ENCODE measurements around the gene MGAT5.

Gene MGAT5

GRCh38 chr2:134405611-134406081, 151.8 kb downstream of the MGAT5 start:
- no peak overlapping the region for H3K14ac ChIP-seq (ENCODE audit: low read length in 2 of 2)
- H3K9me3 ChIP-seq (ENCODE audit: control insufficient read depth, low read length) = no peaks in the 10 kb centered on the region
- no peak overlapping the region for H3K23ac ChIP-seq (ENCODE audit: low read length in 2 of 2)
- no peaks in the 10 kb centered on the region for H3K79me1 ChIP-seq (replicated peaks; ENCODE audit: low read length, poor library complexity, severe bottlenecking)
- no peak overlapping the region for H3K27ac ChIP-seq (ENCODE audit: low read length, poor library complexity, severe bottlenecking)
- WGBS = 46% methylated on average over 1 of the region's 3 CpGs
- no peak overlapping the region for H2BK5ac ChIP-seq (ENCODE audit: low read depth, low read length, poor library complexity, severe bottlenecking)
- peak overlapping the region in 1 of 2 experiments; percentile 35 for H3K4me3 ChIP-seq (ENCODE audit: insufficient read depth in 1 of 2, low read depth in 1 of 2, low read length in 2 of 2)
- no peak for DNase-seq
- H4K8ac ChIP-seq (ENCODE audit: low read length) = no peak overlapping the region
- peak overlapping the region; percentile 16 for H4K91ac ChIP-seq (ENCODE audit: low read length)
- no peak overlapping the region for H3K18ac ChIP-seq (ENCODE audit: low read depth in 1 of 2, low read length in 2 of 2)
- no peak overlapping the region for H2BK15ac ChIP-seq (ENCODE audit: low read depth, poor library complexity, severe bottlenecking)
- no peak overlapping the region for H2BK12ac ChIP-seq (ENCODE audit: low read length in 2 of 2)
- no peak overlapping the region for H2AK5ac ChIP-seq (ENCODE audit: low read length, severe bottlenecking)
- H3K27me3 ChIP-seq (ENCODE audit: control insufficient read depth in 1 of 2, insufficient read depth in 1 of 2, low read length in 2 of 2) = no peaks in the 10 kb centered on the region
- H3K4me2 ChIP-seq (ENCODE audit: low read length, poor library complexity, severe bottlenecking) = no peak overlapping the region
- peak overlapping the region in 1 of 2 experiments; percentile 73 for H3K4ac ChIP-seq (ENCODE audit: low read depth in 1 of 2, low read length in 2 of 2)
- peak overlapping the region; percentile 11 for H3K9ac ChIP-seq (ENCODE audit: low read length)
- H3K4me1 ChIP-seq (ENCODE audit: control insufficient read depth, insufficient read depth, low read depth, low read length) = peaks cover 5% of the 10 kb centered on the region
- H3K36me3 ChIP-seq (ENCODE audit: control insufficient read depth in 1 of 2, insufficient read depth in 2 of 2, low read depth in 1 of 2, low read length in 2 of 2) = no peaks in the 10 kb centered on the region
- H2AFZ ChIP-seq (ENCODE audit: low read depth, low read length) = no peak overlapping the region
- H2BK120ac ChIP-seq (ENCODE audit: low read depth, low read length) = peak overlapping the region; percentile 23

DNA sequence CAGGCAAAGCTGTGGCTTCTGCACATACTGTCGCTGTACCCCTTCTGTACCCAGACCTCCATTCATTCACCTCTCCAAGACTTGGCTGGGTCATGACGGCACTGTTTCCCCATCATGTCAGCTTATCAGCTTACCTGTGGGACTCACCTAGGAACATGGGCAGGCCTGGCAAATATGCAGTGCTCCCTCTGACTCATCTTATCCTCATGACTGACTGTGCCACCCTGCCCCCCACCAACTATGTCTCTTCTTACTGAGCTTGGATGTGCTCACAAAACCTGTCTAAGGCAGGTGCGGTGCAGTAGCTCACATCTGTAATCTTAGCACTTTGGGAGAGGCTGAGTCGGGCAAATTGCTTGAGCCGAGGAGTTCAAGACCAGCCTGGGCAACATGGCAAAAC, 152.4 kb downstream of the MGAT5 start:
- H3K9me3 ChIP-seq (ENCODE audit: control insufficient read depth, low read length) = no peaks in the 10 kb centered on the region
- H3K18ac ChIP-seq (ENCODE audit: low read depth in 1 of 2, low read length in 2 of 2) = peak overlapping the region in 1 of 2 experiments; percentile 86
- H3K4ac ChIP-seq (ENCODE audit: low read depth in 1 of 2, low read length in 2 of 2) = peak overlapping the region in 1 of 2 experiments; percentile 73
- no peak overlapping the region for H2BK15ac ChIP-seq (ENCODE audit: low read depth, poor library complexity, severe bottlenecking)
- H3K27ac ChIP-seq (ENCODE audit: low read length, poor library complexity, severe bottlenecking) = no peak overlapping the region
- 98% methylated on average over 5 of the region's 5 CpGs for WGBS
- H2AK5ac ChIP-seq (ENCODE audit: low read length, severe bottlenecking) = no peak overlapping the region
- no peaks in the 10 kb centered on the region for H3K27me3 ChIP-seq (ENCODE audit: control insufficient read depth in 1 of 2, insufficient read depth in 1 of 2, low read length in 2 of 2)
- peak overlapping the region; percentile 7 to 95 for H2BK12ac ChIP-seq (ENCODE audit: low read length in 2 of 2)
- H3K4me2 ChIP-seq (ENCODE audit: low read length, poor library complexity, severe bottlenecking) = no peak overlapping the region
- H2BK5ac ChIP-seq (ENCODE audit: low read depth, low read length, poor library complexity, severe bottlenecking) = no peak overlapping the region
- H2BK120ac ChIP-seq (ENCODE audit: low read depth, low read length) = no peak overlapping the region
- H3K79me1 ChIP-seq (replicated peaks; ENCODE audit: low read length, poor library complexity, severe bottlenecking) = no peaks in the 10 kb centered on the region
- no peak for DNase-seq
- H4K91ac ChIP-seq (ENCODE audit: low read length) = no peak overlapping the region
- H3K4me1 ChIP-seq (ENCODE audit: control insufficient read depth, insufficient read depth, low read depth, low read length) = peaks cover 5% of the 10 kb centered on the region
- H2AFZ ChIP-seq (ENCODE audit: low read depth, low read length) = no peak overlapping the region
- H3K4me3 ChIP-seq (ENCODE audit: insufficient read depth in 1 of 2, low read depth in 1 of 2, low read length in 2 of 2) = no peak overlapping the region
- no peak overlapping the region for H3K9ac ChIP-seq (ENCODE audit: low read length)
- peak overlapping the region in 1 of 2 experiments; percentile 7 for H3K14ac ChIP-seq (ENCODE audit: low read length in 2 of 2)
- H4K8ac ChIP-seq (ENCODE audit: low read length) = no peak overlapping the region
- no peaks in the 10 kb centered on the region for H3K36me3 ChIP-seq (ENCODE audit: control insufficient read depth in 1 of 2, insufficient read depth in 2 of 2, low read depth in 1 of 2, low read length in 2 of 2)
- H3K23ac ChIP-seq (ENCODE audit: low read length in 2 of 2) = no peak overlapping the region

DNA sequence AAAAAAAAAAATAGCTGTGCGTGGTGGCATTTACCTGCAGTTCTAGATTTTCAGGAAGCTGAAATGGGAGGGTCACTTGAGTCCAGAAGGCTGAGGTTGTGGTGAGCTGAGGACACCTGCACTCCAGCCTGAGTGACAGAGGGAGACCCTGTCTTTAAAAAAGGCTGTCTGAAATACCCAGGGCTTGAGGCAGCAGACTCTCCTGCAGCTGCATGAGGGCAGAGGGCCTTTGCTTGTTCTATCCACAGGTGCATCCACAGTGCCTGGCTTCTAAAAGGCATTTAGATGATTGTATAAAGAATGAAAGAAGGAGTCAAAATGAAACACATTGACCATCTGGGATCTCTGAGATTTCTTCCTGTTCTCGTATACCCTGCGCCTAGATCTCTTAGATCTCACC, 152.9 kb downstream of the MGAT5 start:
- Histone ChIP-seq H2BK5ac (ENCODE audit: low read depth, low read length, poor library complexity, severe bottlenecking) (no peak overlapping the region), H2AK5ac (ENCODE audit: low read length, severe bottlenecking) (no peak overlapping the region), H2BK120ac (ENCODE audit: low read depth, low read length) (no peak overlapping the region), H2AFZ (ENCODE audit: low read depth, low read length) (no peak overlapping the region), H3K27ac (ENCODE audit: low read length, poor library complexity, severe bottlenecking) (no peak overlapping the region), H3K14ac (ENCODE audit: low read length in 2 of 2) (peak overlapping the region in 1 of 2 experiments; percentile 35), H3K36me3 (ENCODE audit: control insufficient read depth in 1 of 2, insufficient read depth in 2 of 2, low read depth in 1 of 2, low read length in 2 of 2) (no peaks in the 10 kb centered on the region), H3K4ac (ENCODE audit: low read depth in 1 of 2, low read length in 2 of 2) (peak overlapping the region in 1 of 2 experiments; percentile 53), H2BK15ac (ENCODE audit: low read depth, poor library complexity, severe bottlenecking) (no peak overlapping the region), H3K9me3 (ENCODE audit: control insufficient read depth, low read length) (no peaks in the 10 kb centered on the region), H3K9ac (ENCODE audit: low read length) (no peak overlapping the region), H3K4me1 (ENCODE audit: control insufficient read depth, insufficient read depth, low read depth, low read length) (peaks cover 9% of the 10 kb centered on the region), H4K91ac (ENCODE audit: low read length) (no peak overlapping the region), H4K8ac (ENCODE audit: low read length) (no peak overlapping the region), H3K79me1 (replicated peaks; ENCODE audit: low read length, poor library complexity, severe bottlenecking) (no peaks in the 10 kb centered on the region), H3K27me3 (ENCODE audit: control insufficient read depth in 1 of 2, insufficient read depth in 1 of 2, low read length in 2 of 2) (no peaks in the 10 kb centered on the region), H3K4me3 (ENCODE audit: insufficient read depth in 1 of 2, low read depth in 1 of 2, low read length in 2 of 2) (no peak overlapping the region), H3K4me2 (ENCODE audit: low read length, poor library complexity, severe bottlenecking) (no peak overlapping the region), H3K23ac (ENCODE audit: low read length in 2 of 2) (no peak overlapping the region), H3K18ac (ENCODE audit: low read depth in 1 of 2, low read length in 2 of 2) (peak overlapping the region in 1 of 2 experiments; percentile 48), H2BK12ac (ENCODE audit: low read length in 2 of 2) (peak overlapping the region in 1 of 2 experiments; percentile 15)
- DNase-seq = no peak
- 91% methylated on average over 3 of the region's 3 CpGs for WGBS

- Histone ChIP-seq H3K4me3 (ENCODE audit: insufficient read depth in 1 of 2, low read depth in 1 of 2, low read length in 2 of 2) (no peak overlapping the region), H2AFZ (ENCODE audit: low read depth, low read length) (no peak overlapping the region), H2BK120ac (ENCODE audit: low read depth, low read length) (no peak overlapping the region), H2BK12ac (ENCODE audit: low read length in 2 of 2) (peak overlapping the region; percentile 64 to 81), H3K79me1 (replicated peaks; ENCODE audit: low read length, poor library complexity, severe bottlenecking) (no peaks in the 10 kb centered on the region), H2BK5ac (ENCODE audit: low read depth, low read length, poor library complexity, severe bottlenecking) (no peak overlapping the region), H2BK15ac (ENCODE audit: low read depth, poor library complexity, severe bottlenecking) (no peak overlapping the region), H3K27ac (ENCODE audit: low read length, poor library complexity, severe bottlenecking) (no peak overlapping the region), H2AK5ac (ENCODE audit: low read length, severe bottlenecking) (no peak overlapping the region), H3K18ac (ENCODE audit: low read depth in 1 of 2, low read length in 2 of 2) (peak overlapping the region; percentile 0 to 75), H3K9ac (ENCODE audit: low read length) (no peak overlapping the region), H3K4me2 (ENCODE audit: low read length, poor library complexity, severe bottlenecking) (no peak overlapping the region), H4K8ac (ENCODE audit: low read length) (peak overlapping the region; percentile 78), H4K91ac (ENCODE audit: low read length) (no peak overlapping the region), H3K9me3 (ENCODE audit: control insufficient read depth, low read length) (no peaks in the 10 kb centered on the region), H3K23ac (ENCODE audit: low read length in 2 of 2) (no peak overlapping the region), H3K27me3 (ENCODE audit: control insufficient read depth in 1 of 2, insufficient read depth in 1 of 2, low read length in 2 of 2) (no peaks in the 10 kb centered on the region), H3K36me3 (ENCODE audit: control insufficient read depth in 1 of 2, insufficient read depth in 2 of 2, low read depth in 1 of 2, low read length in 2 of 2) (no peaks in the 10 kb centered on the region), H3K4ac (ENCODE audit: low read depth in 1 of 2, low read length in 2 of 2) (no peak overlapping the region), H3K4me1 (ENCODE audit: control insufficient read depth, insufficient read depth, low read depth, low read length) (peaks cover 10% of the 10 kb centered on the region), H3K14ac (ENCODE audit: low read length in 2 of 2) (peak overlapping the region in 1 of 2 experiments; percentile 35)
- no peak for DNase-seq
- 98% methylated on average over 2 of the region's 4 CpGs for WGBS
Measured at GRCh38 chr2:134407154-134407890, 153.4 kb downstream of the MGAT5 start.

Data from mesenchymal stem cell (in vitro differentiated cells and primary cell).